Activated CD4-positive, alpha-beta memory T cell treated with anti-CD3 and anti-CD28 coated beads for 36 hours (primary cell): ENCODE data around the gene CDH11. TPM values are rescaled to one million over a fixed set of nuclear protein-coding genes. Genes with fewer than 3 reads are reported as not detected.

Source experiments
- CTCF ChIA-PET: fragments of 350-600 bp; sonication (Branson Sonifier 250); formaldehyde crosslinking; loops from one replicate; lab custom pipeline; 2021; ENCODE audit warnings: antibody characterized with exemption, inconsistent platforms; lab: Charles Lee
- POLR2A ChIA-PET: fragments of 350-600 bp; sonication (Branson Sonifier 250); formaldehyde crosslinking; loops from one replicate; lab custom pipeline; 2021; ENCODE audit warnings: antibody characterized with exemption; lab: Charles Lee
- DNase-seq: peaks from one replicate; pipeline ENCODE4 v3.0.0-alpha.2; 2020
- H3K27ac Mint-ChIP-seq: one replicate; pipeline ENCODE4 v1.8.0; 2021; ENCODE audit warnings: mixed read lengths
- H3K27me3 Mint-ChIP-seq: one replicate; pipeline ENCODE4 v1.8.0; 2021; ENCODE audit warnings: mixed read lengths
- H3K36me3 Mint-ChIP-seq: one replicate; pipeline ENCODE4 v1.8.0; 2021; ENCODE audit warnings: mixed read lengths
- H3K4me1 Mint-ChIP-seq: one replicate; pipeline ENCODE4 v1.8.0; 2021; ENCODE audit warnings: low read depth, mixed read lengths
- H3K4me3 Mint-ChIP-seq: one replicate; pipeline ENCODE4 v1.8.0; 2021; ENCODE audit warnings: mild to moderate bottlenecking, mixed read lengths
- H3K9me3 Mint-ChIP-seq: one replicate; pipeline ENCODE4 v1.8.0; 2021; ENCODE audit warnings: mixed read lengths
- intact Hi-C: fragments of 100-400 bp; cut with micrococcal nuclease; formaldehyde crosslinking; loops from one replicate; pipeline ENCODE4 v1.15.1; 2023
- total RNA-seq, 2 experiments: library from RNA; stranded (reverse); gene quantifications; one replicate each; pipeline ENCODE4 v1.2.3, GENCODE V29; 2021

The CDH11 gene, protein sequence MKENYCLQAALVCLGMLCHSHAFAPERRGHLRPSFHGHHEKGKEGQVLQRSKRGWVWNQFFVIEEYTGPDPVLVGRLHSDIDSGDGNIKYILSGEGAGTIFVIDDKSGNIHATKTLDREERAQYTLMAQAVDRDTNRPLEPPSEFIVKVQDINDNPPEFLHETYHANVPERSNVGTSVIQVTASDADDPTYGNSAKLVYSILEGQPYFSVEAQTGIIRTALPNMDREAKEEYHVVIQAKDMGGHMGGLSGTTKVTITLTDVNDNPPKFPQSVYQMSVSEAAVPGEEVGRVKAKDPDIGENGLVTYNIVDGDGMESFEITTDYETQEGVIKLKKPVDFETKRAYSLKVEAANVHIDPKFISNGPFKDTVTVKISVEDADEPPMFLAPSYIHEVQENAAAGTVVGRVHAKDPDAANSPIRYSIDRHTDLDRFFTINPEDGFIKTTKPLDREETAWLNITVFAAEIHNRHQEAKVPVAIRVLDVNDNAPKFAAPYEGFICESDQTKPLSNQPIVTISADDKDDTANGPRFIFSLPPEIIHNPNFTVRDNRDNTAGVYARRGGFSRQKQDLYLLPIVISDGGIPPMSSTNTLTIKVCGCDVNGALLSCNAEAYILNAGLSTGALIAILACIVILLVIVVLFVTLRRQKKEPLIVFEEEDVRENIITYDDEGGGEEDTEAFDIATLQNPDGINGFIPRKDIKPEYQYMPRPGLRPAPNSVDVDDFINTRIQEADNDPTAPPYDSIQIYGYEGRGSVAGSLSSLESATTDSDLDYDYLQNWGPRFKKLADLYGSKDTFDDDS
- total RNA-seq: not detected

GRCh38 chr16:65121870-65122723, at the start of gene CDH11:
Gene CDH11 (minus strand): TSS chr16:65122063. CDS start chr16:65004869, 117,194 bp downstream.
- intact Hi-C loops: loop anchor here (10.0 kb wide), 2 partner anchors 957 to 1153 kb away; no protein-coding TSS in a partner anchor
- Mint-ChIP-seq H3K27me3 (peaks cover 44% of the 10 kb centered on the region), H3K4me1 (no peaks in the 10 kb centered on the region), H3K36me3 (no peaks in the 10 kb centered on the region), H3K4me3 (no peak within 1 kb of the TSS), H3K9me3 (no peaks in the 10 kb centered on the region), H3K27ac (no peak within 1 kb of the TSS)
- CTCF ChIA-PET: no interaction called here
- POLR2A ChIA-PET: no interaction called here
- no peak for DNase-seq

- Mint-ChIP-seq H3K27me3 (no peaks in the 10 kb centered on the region), H3K27ac (no peak overlapping the region), H3K36me3 (no peaks in the 10 kb centered on the region), H3K4me3 (no peak overlapping the region), H3K9me3 (peaks cover 2% of the 10 kb centered on the region), H3K4me1 (no peaks in the 10 kb centered on the region)
- CTCF ChIA-PET: no interaction called here
- POLR2A ChIA-PET: no interaction called here
- DNase-seq: no peak
- intact Hi-C loops: no loop called here
These were observed 32.5 kb upstream of the CDH11 start for GRCh38 chr16:65154321-65154720.

DNA sequence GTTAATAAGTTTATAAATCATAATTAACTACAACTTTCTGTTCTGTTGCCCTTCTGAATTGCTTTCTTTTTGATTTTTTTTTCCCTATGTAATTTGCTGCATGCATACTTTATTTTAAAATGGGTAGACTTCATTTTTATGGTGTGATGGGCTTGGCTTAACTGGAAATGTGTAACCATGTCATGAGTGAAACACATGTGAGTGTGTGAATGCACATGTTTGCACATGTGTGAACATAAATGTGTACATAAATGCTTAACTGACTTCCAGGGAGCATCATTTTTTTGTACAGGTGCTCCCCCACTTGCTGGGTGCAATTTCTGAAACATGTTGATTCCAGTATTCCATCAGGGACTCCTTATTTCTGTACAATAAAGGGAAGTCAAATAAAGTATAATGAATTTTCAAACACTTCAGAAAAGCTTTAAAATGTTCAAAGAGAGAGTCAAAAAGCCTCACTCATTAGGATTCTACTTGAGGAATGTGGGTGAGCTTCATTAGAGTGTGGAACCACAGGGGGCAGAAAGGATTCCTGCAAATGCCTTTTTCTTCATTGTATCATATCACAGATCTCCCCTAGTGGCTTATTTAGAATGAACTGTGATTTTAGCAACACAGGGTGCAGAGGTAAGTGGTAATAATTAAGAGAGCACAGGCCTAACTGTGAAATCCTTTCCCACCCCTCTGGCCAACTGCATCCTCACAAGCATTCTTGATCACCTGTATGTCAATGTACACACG, 31.7 kb upstream of the CDH11 start:
- CTCF ChIA-PET: no interaction called here
- DNase-seq: no peak
- intact Hi-C loops: no loop called here
- Mint-ChIP-seq H3K27me3 (no peaks in the 10 kb centered on the region), H3K4me1 (no peaks in the 10 kb centered on the region), H3K27ac (no peak overlapping the region), H3K36me3 (no peaks in the 10 kb centered on the region), H3K4me3 (no peak overlapping the region), H3K9me3 (no peaks in the 10 kb centered on the region)
- POLR2A ChIA-PET: no interaction called here

DNA sequence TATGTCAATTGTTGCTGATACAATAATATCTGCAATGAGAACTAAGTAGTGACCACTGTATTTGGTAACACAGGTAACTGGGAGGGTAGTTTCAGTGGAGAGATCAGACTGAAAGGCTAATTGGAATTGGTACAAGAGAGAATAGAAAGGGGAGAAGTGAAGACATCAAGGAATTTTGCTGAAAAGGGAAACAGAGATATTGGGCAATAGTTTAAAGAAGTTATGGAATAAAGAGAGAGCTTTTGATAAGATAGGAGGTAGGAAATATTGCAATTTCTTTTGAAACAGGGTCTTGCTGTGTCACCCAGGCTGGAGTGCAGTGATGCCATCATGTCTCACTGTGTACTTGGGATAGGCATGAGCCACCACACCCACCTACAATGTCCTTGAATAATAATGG, 26.9 kb upstream of the CDH11 start:
- Mint-ChIP-seq H3K4me1 (no peaks in the 10 kb centered on the region), H3K4me3 (no peak overlapping the region), H3K36me3 (no peaks in the 10 kb centered on the region), H3K27ac (no peak overlapping the region), H3K9me3 (peaks cover 7% of the 10 kb centered on the region), H3K27me3 (no peaks in the 10 kb centered on the region)
- ChIA-PET POLR2A (no interaction called here), CTCF (no interaction called here)
- intact Hi-C loops: no loop called here
- no peak for DNase-seq

DNA sequence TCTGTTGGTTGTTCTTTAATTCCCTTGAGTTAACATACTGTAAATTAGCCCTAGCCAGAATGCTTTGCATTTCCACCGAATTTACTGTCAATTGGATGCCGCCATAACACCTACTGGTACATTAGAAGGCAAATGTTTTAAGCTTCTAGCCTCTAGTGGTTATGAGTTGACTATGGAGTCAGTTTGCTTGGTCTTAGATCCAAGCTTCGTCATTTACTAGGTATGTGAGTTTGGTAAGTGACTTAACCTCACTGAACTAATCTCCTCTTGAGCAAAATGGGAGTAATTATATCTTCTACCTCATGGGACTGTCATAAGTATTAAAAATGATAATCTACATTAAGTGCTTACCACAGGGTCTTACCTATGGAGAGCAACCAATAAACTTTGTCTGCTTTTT, 20.4 kb upstream of the CDH11 start:
- H3K4me1 Mint-ChIP-seq: no peaks in the 10 kb centered on the region
- H3K27me3 Mint-ChIP-seq: no peaks in the 10 kb centered on the region
- POLR2A ChIA-PET: no interaction called here
- DNase-seq: no peak
- intact Hi-C loops: no loop called here
- H3K36me3 Mint-ChIP-seq: no peaks in the 10 kb centered on the region
- no peak overlapping the region for H3K27ac Mint-ChIP-seq
- no peak overlapping the region for H3K4me3 Mint-ChIP-seq
- CTCF ChIA-PET: no interaction called here
- peaks cover 5% of the 10 kb centered on the region for H3K9me3 Mint-ChIP-seq

DNA sequence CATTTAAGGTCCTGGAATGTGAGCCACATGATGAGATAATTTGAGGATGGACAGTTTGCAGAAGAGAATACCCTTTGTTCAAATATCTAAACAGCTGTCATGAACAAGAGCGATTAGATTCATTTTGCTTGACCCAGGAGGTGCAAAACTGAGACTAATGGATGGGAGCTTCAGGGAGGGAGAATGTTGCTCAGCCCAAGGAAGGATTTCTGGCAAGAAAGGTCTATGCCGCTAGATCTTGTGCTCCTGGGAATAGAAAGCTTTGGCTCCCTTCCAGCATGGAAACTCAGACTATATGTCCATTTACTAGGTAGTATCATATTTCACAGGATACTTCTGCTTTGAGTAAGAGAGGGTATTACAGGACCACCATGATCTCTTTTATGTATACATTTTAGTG, 14.8 kb upstream of the CDH11 start:
- CTCF ChIA-PET: no interaction called here

DNA sequence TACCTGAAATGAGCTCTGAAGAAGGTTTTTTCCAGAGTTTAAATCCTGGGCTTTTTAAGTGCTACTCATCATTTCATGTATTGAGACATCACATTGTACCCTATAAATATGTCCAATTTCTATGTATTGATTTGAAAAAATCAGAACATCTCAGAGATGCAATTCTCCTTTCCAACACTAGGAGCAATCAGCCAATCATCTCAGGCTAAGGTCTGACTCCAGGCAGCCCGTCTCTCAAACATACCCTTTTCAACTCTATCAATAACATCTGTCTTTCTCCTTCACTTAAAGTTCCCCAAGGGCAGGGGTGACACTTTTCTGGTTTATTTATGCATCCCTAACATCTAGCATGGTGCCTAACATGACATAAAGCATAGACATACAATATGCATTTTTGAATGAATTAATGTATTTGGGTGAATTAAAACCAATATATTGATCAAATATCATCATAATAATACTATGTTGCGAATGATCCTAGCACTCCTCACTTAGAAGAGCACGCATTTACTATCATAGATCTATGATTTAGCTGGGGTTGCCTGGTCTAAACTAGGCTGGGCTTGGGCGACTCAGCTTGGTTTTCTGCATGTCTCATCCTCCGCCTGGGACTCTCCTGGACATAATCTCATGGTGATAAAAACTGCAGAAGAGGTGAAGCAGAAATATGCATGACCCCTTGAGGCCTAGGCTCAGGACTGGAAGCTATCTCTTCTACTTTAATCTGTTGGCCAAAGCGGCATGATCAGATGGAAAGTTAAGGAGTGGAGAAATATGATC, 5.2 kb upstream of the CDH11 start:
- intact Hi-C loops: loop anchor here (2.0 to 10.0 kb wide), 3 partner anchors 198 to 1148 kb away; no protein-coding TSS in a partner anchor
- POLR2A ChIA-PET: no interaction called here
- peak; percentile 21 for DNase-seq
- no peaks in the 10 kb centered on the region for H3K9me3 Mint-ChIP-seq
- H3K36me3 Mint-ChIP-seq: no peaks in the 10 kb centered on the region
- H3K27ac Mint-ChIP-seq: no peak overlapping the region
- H3K4me1 Mint-ChIP-seq: no peaks in the 10 kb centered on the region
- CTCF ChIA-PET: no interaction called here
- peaks cover 24% of the 10 kb centered on the region for H3K27me3 Mint-ChIP-seq
- H3K4me3 Mint-ChIP-seq: no peak overlapping the region

More for the DNA sequence above, 14.8 kb upstream of the CDH11 start:
- no peak for DNase-seq
- Mint-ChIP-seq H3K36me3 (no peaks in the 10 kb centered on the region), H3K4me3 (no peak overlapping the region), H3K27me3 (no peaks in the 10 kb centered on the region), H3K9me3 (peaks cover 4% of the 10 kb centered on the region), H3K4me1 (no peaks in the 10 kb centered on the region), H3K27ac (no peak overlapping the region)
- POLR2A ChIA-PET: no interaction called here
- intact Hi-C loops: no loop called here

- intact Hi-C loops: loop anchor here (2.0 to 10.0 kb wide), 3 partner anchors 199 to 1149 kb away; no protein-coding TSS in a partner anchor
- CTCF ChIA-PET: no interaction called here
- H3K36me3 Mint-ChIP-seq: no peaks in the 10 kb centered on the region
- H3K9me3 Mint-ChIP-seq: no peaks in the 10 kb centered on the region
- H3K27ac Mint-ChIP-seq: no peak overlapping the region
- POLR2A ChIA-PET: no interaction called here
- H3K4me1 Mint-ChIP-seq: no peaks in the 10 kb centered on the region
- peaks cover 27% of the 10 kb centered on the region for H3K27me3 Mint-ChIP-seq
- no peak overlapping the region for H3K4me3 Mint-ChIP-seq
- DNase-seq: no peak
These were observed 4.0 kb upstream of the CDH11 start for GRCh38 chr16:65125871-65126270.

- intact Hi-C loops: loop anchor here (10.0 kb wide), 2 partner anchors 961 to 1149 kb away; no protein-coding TSS in a partner anchor
- DNase-seq: no peak
- Mint-ChIP-seq H3K27ac (no peak overlapping the region), H3K27me3 (peaks cover 30% of the 10 kb centered on the region), H3K9me3 (no peaks in the 10 kb centered on the region), H3K36me3 (no peaks in the 10 kb centered on the region), H3K4me1 (no peaks in the 10 kb centered on the region), H3K4me3 (no peak overlapping the region)
- ChIA-PET POLR2A (no interaction called here), CTCF (no interaction called here)
These were observed 3.5 kb upstream of the CDH11 start for GRCh38 chr16:65125322-65125721.

GRCh38 chr16:65124596-65124995, 2.7 kb upstream of the CDH11 start:
- H3K36me3 Mint-ChIP-seq: no peaks in the 10 kb centered on the region
- no peaks in the 10 kb centered on the region for H3K9me3 Mint-ChIP-seq
- no peak overlapping the region for H3K4me3 Mint-ChIP-seq
- H3K27me3 Mint-ChIP-seq: peaks cover 37% of the 10 kb centered on the region
- no peak for DNase-seq
- CTCF ChIA-PET: no interaction called here
- POLR2A ChIA-PET: no interaction called here
- no peaks in the 10 kb centered on the region for H3K4me1 Mint-ChIP-seq
- H3K27ac Mint-ChIP-seq: no peak overlapping the region
- intact Hi-C loops: loop anchor here (10.0 kb wide), 2 partner anchors 960 to 1150 kb away; no protein-coding TSS in a partner anchor

- Mint-ChIP-seq H3K9me3 (no peaks in the 10 kb centered on the region), H3K4me1 (no peaks in the 10 kb centered on the region), H3K36me3 (no peaks in the 10 kb centered on the region), H3K27me3 (peaks cover 40% of the 10 kb centered on the region), H3K27ac (no peak overlapping the region), H3K4me3 (no peak overlapping the region)
- POLR2A ChIA-PET: no interaction called here
- CTCF ChIA-PET: no interaction called here
- DNase-seq: no peak
- intact Hi-C loops: loop anchor here (10.0 kb wide), 2 partner anchors 959 to 1151 kb away; no protein-coding TSS in a partner anchor
These were observed 2.3 kb upstream of the CDH11 start for GRCh38 chr16:65124212-65124548.
